Activated CD8-positive, alpha-beta memory T cell treated with anti-CD3 and anti-CD28 coated beads, Interleukin-2, amount 10 ng/mL, durations not matched to agents 7 days and 5 days (primary cell): ENCODE measurements around the gene RPS6KB1. TPM values are rescaled to one million over a fixed set of nuclear protein-coding genes. Genes with fewer than 3 reads are reported as not detected.
"Not testable (repeated sequence)": the region's sequence is repeated elsewhere in the genome, so short reads cannot be mapped to it uniquely, and the experiment has no call there.

Experiments
- ATAC-seq: fragments of 150-1000 bp; cut with Tn5 transposase; one replicate; pipeline ENCODE4 v1.10.0; 2021; ENCODE audit warnings: moderate library complexity
- CTCF ChIA-PET: fragments of 350-600 bp; sonication (Branson Sonifier 250); formaldehyde crosslinking; loops from one replicate; lab custom pipeline; 2021; ENCODE audit warnings: antibody characterized with exemption; lab: Charles Lee
- DNase-seq: peaks from one replicate; pipeline ENCODE4 v3.0.0-alpha.2; 2020
- H3K27ac Mint-ChIP-seq: one replicate; pipeline ENCODE4 v1.8.0; 2021; ENCODE audit warnings: mild to moderate bottlenecking, mixed read lengths
- H3K27me3 Mint-ChIP-seq: one replicate; pipeline ENCODE4 v1.8.0; 2021; ENCODE audit warnings: mixed read lengths
- H3K36me3 Mint-ChIP-seq: one replicate; pipeline ENCODE4 v1.8.0; 2021; ENCODE audit warnings: mild to moderate bottlenecking, mixed read lengths
- H3K4me1 Mint-ChIP-seq: one replicate; pipeline ENCODE4 v1.8.0; 2021; ENCODE audit warnings: mixed read lengths
- H3K4me3 Mint-ChIP-seq: one replicate; pipeline ENCODE4 v1.8.0; 2021; ENCODE audit warnings: mild to moderate bottlenecking, moderate library complexity, mixed read lengths
- H3K9me3 Mint-ChIP-seq: one replicate; pipeline ENCODE4 v1.8.0; 2022; ENCODE audit warnings: low read depth, mixed read lengths
- total RNA-seq, 2 experiments: library from RNA; stranded (reverse); gene quantifications; one replicate each; pipeline ENCODE4 v1.2.3, GENCODE V29; 2021

RPS6KB1 gene
- total RNA-seq, 2 experiments from 2014 or later: 52.3 to 58.6 TPM

DNA sequence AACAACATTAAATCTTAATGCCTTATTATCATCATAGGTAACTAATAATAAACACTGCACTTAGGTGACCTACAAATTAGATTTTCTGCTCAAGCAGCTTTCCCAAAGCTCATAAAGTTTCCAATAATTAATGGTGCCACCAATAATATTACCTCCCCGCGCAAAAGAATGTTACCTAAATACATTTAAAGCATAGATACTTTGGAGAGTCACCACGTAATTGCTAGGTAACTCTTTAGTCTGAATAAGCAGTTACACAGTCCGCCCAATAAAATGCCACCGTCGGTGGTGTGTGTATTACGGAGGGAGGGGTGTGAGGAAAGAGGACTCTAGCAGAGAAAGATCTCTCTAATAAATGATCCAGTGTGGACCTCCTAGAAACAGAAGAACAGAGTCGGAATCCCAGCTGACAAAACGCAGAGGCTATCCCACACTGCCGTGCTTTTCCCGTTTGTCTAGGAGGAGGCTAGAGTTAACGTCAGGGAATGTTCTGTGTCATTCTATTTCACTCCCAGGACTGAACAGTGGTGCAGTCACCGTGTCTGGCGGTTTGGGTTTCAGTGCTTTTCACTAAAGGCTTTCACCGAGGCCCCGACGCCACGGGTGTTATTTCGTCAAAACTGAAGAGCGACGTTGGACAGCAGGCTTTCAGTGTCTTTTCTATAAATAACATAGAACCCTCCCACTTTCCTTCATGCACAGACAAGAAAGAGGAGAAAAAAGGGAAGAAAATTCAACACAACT lies 71.0 kb downstream of the RPS6KB1 start:
- CTCF ChIA-PET: interaction anchor here (0.6 to 1.6 kb wide), 6 partner anchors 49 to 663 kb away, joined by 3 to 10 read pairs (median 4); partner anchors contain the start of gene TUBD1
- ATAC-seq: peak; percentile 41
- peaks cover 19% of the 10 kb centered on the region for H3K4me1 Mint-ChIP-seq
- DNase-seq: peak; percentile 63
- peaks cover 8% of the 10 kb centered on the region for H3K36me3 Mint-ChIP-seq
- no peaks in the 10 kb centered on the region for H3K9me3 Mint-ChIP-seq
- H3K4me3 Mint-ChIP-seq: peak overlapping the region; percentile 80
- no peaks in the 10 kb centered on the region for H3K27me3 Mint-ChIP-seq
- peak overlapping the region; percentile 92 for H3K27ac Mint-ChIP-seq

DNA sequence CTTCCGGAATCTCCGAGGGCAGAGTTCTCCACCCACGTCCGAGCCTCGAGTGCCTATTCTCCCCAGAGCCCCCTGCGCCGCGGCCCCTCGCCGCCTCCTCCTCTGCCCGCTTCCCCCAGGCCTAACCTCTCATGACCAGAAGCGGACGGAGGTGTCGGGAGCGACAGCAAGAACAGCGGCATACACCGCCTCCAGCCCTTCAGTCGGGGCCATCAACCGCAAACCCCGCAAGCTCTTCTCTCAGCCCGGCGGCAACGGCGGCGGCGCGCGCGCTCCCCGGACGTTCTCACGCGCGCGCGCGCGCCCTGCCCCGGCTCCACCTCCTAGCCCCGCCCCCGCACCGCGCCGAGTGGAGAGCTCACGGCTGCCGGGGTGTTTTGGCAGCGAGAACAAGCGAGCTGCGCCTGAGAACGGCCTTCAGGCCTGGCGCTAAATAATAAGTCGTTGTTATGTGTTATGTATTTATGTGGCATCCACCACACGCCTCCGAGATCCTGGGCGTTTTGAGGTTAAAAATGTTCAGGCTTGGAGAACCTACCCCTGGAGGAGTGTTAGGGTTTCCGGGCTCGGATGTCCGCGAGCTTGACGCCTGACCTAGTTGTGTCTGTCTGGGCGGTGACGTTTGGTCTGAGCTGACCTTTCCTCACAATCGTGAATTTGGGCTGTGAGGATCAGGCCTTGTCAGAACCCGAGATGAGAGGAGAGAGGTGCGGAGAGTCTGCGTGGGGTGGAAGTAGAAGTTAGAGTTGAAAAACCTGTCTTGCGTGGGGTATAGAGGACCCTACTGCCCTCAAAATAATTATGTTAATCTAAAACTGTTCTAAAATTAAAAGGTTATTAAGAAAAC lies 71.8 kb downstream of the RPS6KB1 start, which contains the start of gene RNFT1:
TSS of gene RNFT1 (minus strand) at position 259 of the 847 bp plus-strand sequence. CDS start at position 182, 77 bp downstream.
- no peaks in the 10 kb centered on the region for H3K9me3 Mint-ChIP-seq
- ATAC-seq: peak; percentile 93
- peaks cover 5% of the 10 kb centered on the region for H3K36me3 Mint-ChIP-seq
- CTCF ChIA-PET: interaction anchor here (0.6 to 1.6 kb wide), 8 partner anchors 50 to 662 kb away, joined by 3 to 10 read pairs (median 4); partner anchors contain the start of genes PTRH2, TUBD1 and VMP1
- peak within 1 kb of the TSS; percentile 80 for H3K4me3 Mint-ChIP-seq
- peaks cover 19% of the 10 kb centered on the region for H3K4me1 Mint-ChIP-seq
- H3K27me3 Mint-ChIP-seq: no peaks in the 10 kb centered on the region
- peak; percentile 91 for DNase-seq
- H3K27ac Mint-ChIP-seq: peak within 1 kb of the TSS; percentile 92

DNA sequence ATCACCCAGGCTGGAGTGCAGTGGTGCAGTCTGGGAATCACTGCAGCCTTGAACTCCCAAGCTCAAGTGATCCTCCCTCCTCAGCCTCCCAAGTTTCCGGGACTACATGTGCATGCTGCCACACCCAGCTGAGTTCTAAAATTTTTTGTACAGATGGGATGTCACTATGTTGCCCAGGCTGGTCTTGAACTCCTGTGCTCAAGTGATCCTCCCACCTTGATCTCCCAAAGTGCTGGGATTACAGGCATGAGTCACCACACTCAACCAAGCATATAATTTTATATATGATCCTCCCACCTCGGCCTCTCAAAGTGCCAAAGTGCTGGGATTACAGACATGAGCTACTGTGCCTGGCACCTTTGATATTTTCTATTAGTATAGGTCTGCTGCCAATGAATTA lies 78.8 kb downstream of the RPS6KB1 start:
- DNase-seq, H3K4me1 Mint-ChIP-seq, H3K9me3 Mint-ChIP-seq, H3K27me3 Mint-ChIP-seq, CTCF ChIA-PET, H3K4me3 Mint-ChIP-seq, H3K27ac Mint-ChIP-seq, ATAC-seq, H3K36me3 Mint-ChIP-seq: not testable (repeated sequence)

DNA sequence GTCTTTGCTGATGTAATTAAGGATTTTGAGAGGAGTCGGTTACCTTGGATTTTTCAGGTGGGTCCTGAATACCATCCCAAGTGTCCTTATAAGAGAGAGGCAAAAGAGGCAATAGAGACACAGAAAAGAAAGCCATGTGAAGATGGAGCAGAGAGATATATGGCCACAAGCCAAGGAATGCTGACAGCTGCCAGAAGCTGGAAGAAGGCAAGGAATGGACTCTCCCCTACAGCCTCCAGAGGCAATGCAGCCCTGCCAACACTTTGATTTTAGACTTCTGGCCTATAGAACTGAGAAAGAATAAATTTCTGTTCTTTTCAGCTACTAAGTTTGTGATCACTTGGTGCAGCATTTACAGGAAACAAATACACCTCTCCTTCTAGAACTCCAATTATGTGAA lies 79.9 kb downstream of the RPS6KB1 start:
- H3K27me3 Mint-ChIP-seq: no peaks in the 10 kb centered on the region
- no peak overlapping the region for H3K27ac Mint-ChIP-seq
- H3K9me3 Mint-ChIP-seq: no peaks in the 10 kb centered on the region
- H3K4me1 Mint-ChIP-seq: no peaks in the 10 kb centered on the region
- no peak overlapping the region for H3K4me3 Mint-ChIP-seq
- no peaks in the 10 kb centered on the region for H3K36me3 Mint-ChIP-seq
- CTCF ChIA-PET: no interaction called here
- DNase-seq (no peak), ATAC-seq (no peak)

DNA sequence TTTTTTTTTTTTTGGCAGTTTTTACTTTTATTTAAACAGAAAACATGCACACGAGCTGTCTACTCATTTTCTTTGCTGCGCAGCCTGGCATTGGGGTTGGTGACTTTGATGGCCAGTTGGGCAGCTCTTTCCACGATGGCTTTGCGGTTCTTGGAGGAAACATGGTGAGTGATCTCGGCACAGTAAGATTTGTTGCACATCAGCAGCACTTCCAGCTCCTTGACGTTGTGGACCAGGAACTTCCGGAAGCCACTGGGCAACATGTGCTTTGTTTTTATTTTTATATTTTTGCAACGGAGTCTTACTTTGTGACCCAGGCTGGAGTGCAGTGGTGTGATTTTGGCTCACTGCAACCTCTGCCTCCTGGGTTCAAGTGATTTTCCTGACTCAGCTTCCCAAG lies 80.6 kb downstream of the RPS6KB1 start:
- H3K36me3 Mint-ChIP-seq, H3K27ac Mint-ChIP-seq, DNase-seq, H3K27me3 Mint-ChIP-seq, H3K4me1 Mint-ChIP-seq, H3K9me3 Mint-ChIP-seq, H3K4me3 Mint-ChIP-seq, ATAC-seq: not testable (repeated sequence)
- CTCF ChIA-PET: interaction anchor here (0.6 kb wide), 1 partner anchor 624 kb away, joined by 4 read pairs; no protein-coding TSS in a partner anchor

DNA sequence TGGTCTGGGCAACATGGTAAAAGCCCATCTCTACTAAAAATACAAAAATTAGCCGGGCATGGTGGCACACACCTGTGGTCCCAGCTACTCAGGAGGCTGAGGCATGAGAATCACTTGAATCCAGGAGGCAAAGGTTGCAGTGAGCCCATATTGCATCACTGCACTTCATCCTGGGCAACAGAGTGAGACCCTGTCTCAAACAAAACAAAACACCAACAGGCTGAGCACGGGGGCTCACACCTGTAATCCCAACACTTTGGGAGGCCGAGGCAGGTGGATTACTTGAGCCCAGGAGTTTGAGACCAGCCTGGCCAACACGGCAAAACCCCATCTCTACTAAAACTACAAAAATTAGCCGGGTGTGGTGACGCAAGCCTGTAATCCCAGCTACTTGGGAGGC lies 82.2 kb downstream of the RPS6KB1 start:
- DNase-seq, ATAC-seq, CTCF ChIA-PET, H3K9me3 Mint-ChIP-seq, H3K4me1 Mint-ChIP-seq, H3K27ac Mint-ChIP-seq, H3K27me3 Mint-ChIP-seq, H3K36me3 Mint-ChIP-seq, H3K4me3 Mint-ChIP-seq: not testable (repeated sequence)

DNA sequence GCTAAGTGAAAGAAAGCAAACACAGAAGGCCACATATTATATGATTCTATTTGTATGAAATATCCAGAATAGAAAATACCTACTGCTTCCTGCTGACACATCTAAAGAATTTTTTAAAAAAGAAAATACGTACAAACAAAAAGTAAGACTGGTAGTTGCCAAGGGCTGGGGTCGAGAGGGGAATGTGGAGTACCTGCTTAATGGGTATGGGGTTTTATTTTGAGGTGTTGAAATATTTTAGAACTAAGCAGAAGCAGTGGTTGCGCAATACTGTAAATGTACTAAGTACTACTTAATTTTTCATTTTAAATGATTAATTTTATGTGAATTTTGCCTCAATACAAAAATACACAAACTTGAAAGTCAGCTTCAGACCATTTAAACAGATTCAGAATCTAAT lies 103.7 kb downstream of the RPS6KB1 start:
- CTCF ChIA-PET, H3K4me3 Mint-ChIP-seq, H3K4me1 Mint-ChIP-seq: not testable (repeated sequence)

More for the DNA sequence above, 103.7 kb downstream of the RPS6KB1 start:
- H3K27ac Mint-ChIP-seq, DNase-seq, ATAC-seq, H3K27me3 Mint-ChIP-seq, H3K36me3 Mint-ChIP-seq, H3K9me3 Mint-ChIP-seq: not testable (repeated sequence)

Other genes with a start within 250 kb of the RPS6KB1 start
- gene PTRH2, start 185.7 kb upstream of the RPS6KB1 start, total RNA-seq: 10 to 100 TPM; 28.2 to 37.8 TPM
- 100 to 1,000 TPM; 279 to 396 TPM for gene VMP1, start 185.5 kb upstream of the RPS6KB1 start, total RNA-seq
- 10 to 100 TPM; 14.3 to 15.5 TPM for gene TUBD1, start 178 bp upstream of the RPS6KB1 start, total RNA-seq
- gene RNFT1, start 71.6 kb downstream of the RPS6KB1 start, total RNA-seq: 10 to 100 TPM; 16.7 to 17.1 TPM
- gene HEATR6, start 185.8 kb downstream of the RPS6KB1 start, total RNA-seq: 10 to 100 TPM; 23.1 to 23.6 TPM